Neural progenitor cell (in vitro differentiated cells): ENCODE data around the gene TC2N. TPM values are rescaled to one million over a fixed set of nuclear protein-coding genes. Genes with fewer than 3 reads are reported as not detected.

Experiments
- DNase-seq: peaks from one replicate; pipeline ENCODE4 v3.0.0-alpha.2; 2016; ENCODE audit warnings: low spot score
- H2AFZ ChIP-seq: fragments of 200-600 bp; sonication (generic); replicated peaks from 2 replicates; pipeline ENCODE4 v1.6.1; 2016; ENCODE audit warnings: antibody characterized with exemption
- H3F3A ChIP-seq: fragments of 200-600 bp; sonication (generic); 2 replicates; pipeline ENCODE4 v1.6.1; 2016; ENCODE audit warnings: antibody characterized with exemption, low read depth
- H3K27ac ChIP-seq: fragments of 200-600 bp; sonication (generic); 2 replicates; pipeline ENCODE4 v1.5.1; 2016; ENCODE audit warnings: mild to moderate bottlenecking
- H3K27me3 ChIP-seq: fragments of 200-600 bp; sonication (generic); 2 replicates; pipeline ENCODE4 v1.6.1; 2016; ENCODE audit warnings: mild to moderate bottlenecking, moderate library complexity
- H3K36me3 ChIP-seq: fragments of 200-600 bp; sonication (generic); 2 replicates; pipeline ENCODE4 v1.5.1; 2016
- H3K4me1 ChIP-seq: fragments of 200-600 bp; sonication (generic); 2 replicates; pipeline ENCODE4 v1.6.1; 2016; ENCODE audit warnings: mixed run types
- H3K4me2 ChIP-seq: fragments of 200-600 bp; sonication (generic); 2 replicates; pipeline ENCODE4 v1.6.1; 2016
- H3K4me3 ChIP-seq: fragments of 200-600 bp; sonication (generic); 2 replicates; pipeline ENCODE4 v1.5.1; 2016
- H3K79me2 ChIP-seq: fragments of 200-600 bp; sonication (generic); 2 replicates; pipeline ENCODE4 v1.6.1; 2016; ENCODE audit warnings: low read depth
- H3K9ac ChIP-seq: fragments of 200-600 bp; sonication (generic); 2 replicates; pipeline ENCODE4 v1.6.1; 2016
- H3K9me3 ChIP-seq: fragments of 200-600 bp; sonication (generic); 2 replicates; pipeline ENCODE4 v1.5.1; 2016; ENCODE audit warnings: low read depth
- H4K20me1 ChIP-seq: fragments of 200-600 bp; sonication (generic); 2 replicates; pipeline ENCODE4 v1.6.1; 2016; ENCODE audit warnings: low read depth
- H3K27ac Mint-ChIP-seq: 3 replicates; pipeline ENCODE4 v1.8.0; 2021; ENCODE audit warnings: mixed read lengths
- H3K27me3 Mint-ChIP-seq: 2 replicates; pipeline ENCODE4 v1.8.0; 2022; ENCODE audit warnings: low read depth, mild to moderate bottlenecking, inconsistent platforms, moderate library complexity, mixed read lengths; ENCODE audit not compliant: insufficient read depth
- H3K36me3 Mint-ChIP-seq: 3 replicates; pipeline ENCODE4 v1.8.0; 2021; ENCODE audit warnings: mixed read lengths
- H3K4me1 Mint-ChIP-seq: 3 replicates; pipeline ENCODE4 v1.8.0; 2021; ENCODE audit warnings: mixed read lengths
- H3K4me3 Mint-ChIP-seq: 3 replicates; pipeline ENCODE4 v1.8.0; 2021; ENCODE audit warnings: mild to moderate bottlenecking, moderate library complexity, mixed read lengths
- H3K9me3 Mint-ChIP-seq: 3 replicates; pipeline ENCODE4 v1.8.0; 2020; ENCODE audit warnings: mixed read lengths
- EZH2 ChIP-seq: fragments of 200-600 bp; sonication (generic); IDR thresholded peaks from 2 replicates; pipeline ENCODE4 v1.6.1; 2017; ENCODE audit warnings: antibody characterized with exemption, mild to moderate bottlenecking, moderate library complexity
- EZH2phosphoT487 ChIP-seq: fragments of 200-600 bp; sonication (generic); IDR thresholded peaks from 2 replicates; pipeline ENCODE4 v1.6.1; 2017; ENCODE audit warnings: antibody characterized with exemption
- total RNA-seq: library from RNA; depleted of rRNA; stranded (reverse); fragments of >200 nt; gene quantifications from 2 replicates; pipeline ENCODE4 v1.2.3, GENCODE V29; 2015; ENCODE audit warnings: low replicate concordance
- TF ChIP-seq, protein P1 (sequence below): fragments of 200-600 bp; sonication (generic); IDR thresholded peaks from 2 replicates; pipeline ENCODE4 v1.5.1; 2017; ENCODE audit warnings: antibody characterized with exemption, mild to moderate bottlenecking

Gene TC2N
- total RNA-seq, 1 donor from 2014 or later = 5.8 TPM

DNA sequence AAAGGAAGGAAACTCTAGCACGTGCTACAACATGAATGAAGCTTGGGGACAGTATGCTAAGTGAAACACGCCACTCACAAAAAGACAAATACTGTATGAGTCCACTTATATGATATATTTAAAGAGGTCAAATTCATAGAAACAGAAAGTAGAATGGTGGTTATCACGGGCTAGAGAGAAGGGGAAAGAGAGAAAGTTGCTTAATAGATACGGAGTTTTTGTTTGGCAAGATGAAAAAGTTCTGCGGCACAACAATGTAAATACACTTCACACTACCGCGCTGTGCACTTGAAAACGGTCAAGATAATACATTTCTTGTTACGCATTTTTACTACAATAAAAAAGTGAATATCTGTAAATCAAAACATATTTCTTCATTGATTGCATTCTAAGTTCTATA is 42.9 kb upstream of the TC2N start:
- Histone ChIP-seq H3K4me1 (no peaks in the 10 kb centered on the region), H3K9me3 (no peaks in the 10 kb centered on the region), H3F3A (no peaks in the 10 kb centered on the region), H3K27me3 (no peaks in the 10 kb centered on the region), H3K4me2 (no peak overlapping the region), H3K36me3 (no peaks in the 10 kb centered on the region), H2AFZ (no peak overlapping the region), H3K4me3 (no peak overlapping the region), H3K79me2 (no peaks in the 10 kb centered on the region), H4K20me1 (no peaks in the 10 kb centered on the region), H3K27ac (no peak overlapping the region), H3K9ac (no peak overlapping the region)
- Mint-ChIP-seq H3K4me1 (no peaks in the 10 kb centered on the region), H3K4me3 (no peak overlapping the region), H3K27me3 (peaks cover 4% of the 10 kb centered on the region), H3K27ac (no peak overlapping the region), H3K9me3 (no peaks in the 10 kb centered on the region), H3K36me3 (no peaks in the 10 kb centered on the region)
- DNase-seq = no peak
- TF ChIP-seq, protein P1, sequence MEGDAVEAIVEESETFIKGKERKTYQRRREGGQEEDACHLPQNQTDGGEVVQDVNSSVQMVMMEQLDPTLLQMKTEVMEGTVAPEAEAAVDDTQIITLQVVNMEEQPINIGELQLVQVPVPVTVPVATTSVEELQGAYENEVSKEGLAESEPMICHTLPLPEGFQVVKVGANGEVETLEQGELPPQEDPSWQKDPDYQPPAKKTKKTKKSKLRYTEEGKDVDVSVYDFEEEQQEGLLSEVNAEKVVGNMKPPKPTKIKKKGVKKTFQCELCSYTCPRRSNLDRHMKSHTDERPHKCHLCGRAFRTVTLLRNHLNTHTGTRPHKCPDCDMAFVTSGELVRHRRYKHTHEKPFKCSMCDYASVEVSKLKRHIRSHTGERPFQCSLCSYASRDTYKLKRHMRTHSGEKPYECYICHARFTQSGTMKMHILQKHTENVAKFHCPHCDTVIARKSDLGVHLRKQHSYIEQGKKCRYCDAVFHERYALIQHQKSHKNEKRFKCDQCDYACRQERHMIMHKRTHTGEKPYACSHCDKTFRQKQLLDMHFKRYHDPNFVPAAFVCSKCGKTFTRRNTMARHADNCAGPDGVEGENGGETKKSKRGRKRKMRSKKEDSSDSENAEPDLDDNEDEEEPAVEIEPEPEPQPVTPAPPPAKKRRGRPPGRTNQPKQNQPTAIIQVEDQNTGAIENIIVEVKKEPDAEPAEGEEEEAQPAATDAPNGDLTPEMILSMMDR = no peak
- TF ChIP-seq EZH2phosphoT487 (no peak), EZH2 (no peak)

DNA sequence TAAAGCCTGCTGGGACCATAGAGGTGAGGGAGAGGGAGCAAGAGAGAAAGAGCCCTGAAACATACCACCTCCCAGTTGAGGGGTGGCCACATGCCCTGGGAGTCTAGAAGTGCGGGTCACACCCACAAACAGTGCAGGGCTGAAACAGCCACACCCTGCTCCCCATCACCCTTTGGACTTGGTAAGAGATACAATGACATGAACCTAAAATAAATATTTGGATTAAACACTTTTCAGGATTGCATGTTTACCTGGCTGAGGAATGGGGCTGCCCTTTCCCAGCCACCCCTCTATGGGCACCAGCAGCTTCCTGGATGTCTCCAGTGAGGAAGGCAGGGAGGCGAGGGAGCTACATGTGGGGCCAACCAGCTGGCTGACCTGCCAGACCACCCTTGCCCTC is 39.0 kb upstream of the TC2N start:
- no peak overlapping the region for H2AFZ ChIP-seq
- no peaks in the 10 kb centered on the region for H3K27me3 ChIP-seq
- no peak overlapping the region for H3K4me3 ChIP-seq
- H3K27ac Mint-ChIP-seq = no peak overlapping the region
- no peaks in the 10 kb centered on the region for H3K36me3 Mint-ChIP-seq
- H3K4me3 Mint-ChIP-seq = no peak overlapping the region
- no peaks in the 10 kb centered on the region for H3F3A ChIP-seq
- H3K9me3 ChIP-seq = no peaks in the 10 kb centered on the region
- no peaks in the 10 kb centered on the region for H4K20me1 ChIP-seq
- no peak overlapping the region for H3K27ac ChIP-seq
- no peak overlapping the region for H3K9ac ChIP-seq
- H3K79me2 ChIP-seq = no peaks in the 10 kb centered on the region
- H3K9me3 Mint-ChIP-seq = no peaks in the 10 kb centered on the region
- no peak for DNase-seq
- no peaks in the 10 kb centered on the region for H3K4me1 Mint-ChIP-seq
- no peaks in the 10 kb centered on the region for H3K4me1 ChIP-seq
- TF ChIP-seq, protein P1 = no peak
- TF ChIP-seq EZH2phosphoT487 (no peak), EZH2 (no peak)
- no peak overlapping the region for H3K4me2 ChIP-seq
- H3K36me3 ChIP-seq = no peaks in the 10 kb centered on the region
- peaks cover 11% of the 10 kb centered on the region for H3K27me3 Mint-ChIP-seq

DNA sequence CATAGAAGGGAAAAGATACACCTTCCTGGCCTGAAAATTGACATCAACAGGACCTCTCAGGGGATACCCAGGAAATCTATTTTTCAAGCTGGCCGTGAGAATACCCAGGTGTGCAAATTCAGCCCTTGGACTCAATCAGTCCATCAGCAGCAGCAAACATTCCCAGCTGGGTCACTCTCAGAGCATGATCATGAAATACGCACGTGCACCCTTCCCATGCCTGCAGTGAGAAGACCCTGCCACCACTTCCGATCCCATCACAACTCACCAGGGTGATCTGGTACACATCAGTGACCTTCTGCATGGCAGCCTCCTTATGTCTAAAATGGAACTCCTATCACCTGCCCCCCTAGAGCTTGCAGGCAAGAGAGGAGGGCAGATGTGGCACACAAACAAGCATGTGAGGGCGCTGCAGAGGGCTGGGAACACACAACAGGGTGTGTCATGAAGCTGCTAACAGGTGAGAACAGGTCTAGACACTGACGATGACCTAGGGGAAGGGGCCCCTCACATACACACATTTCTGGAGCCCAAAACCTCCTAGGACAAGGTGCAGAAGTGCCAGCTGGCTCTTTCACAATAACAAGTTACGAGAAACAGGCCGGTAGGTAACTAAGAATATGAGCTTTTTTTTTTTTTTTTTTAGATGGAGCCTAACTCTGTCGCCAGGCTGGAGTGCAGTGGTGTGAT is 37.8 kb upstream of the TC2N start:
- TF ChIP-seq, protein P1 = no peak
- TF ChIP-seq EZH2phosphoT487 (no peak), EZH2 (no peak)
- Histone ChIP-seq H3K4me1 (no peaks in the 10 kb centered on the region), H3K9ac (no peak overlapping the region), H3K4me2 (no peak overlapping the region), H3F3A (no peaks in the 10 kb centered on the region), H2AFZ (no peak overlapping the region), H4K20me1 (no peaks in the 10 kb centered on the region), H3K36me3 (no peaks in the 10 kb centered on the region), H3K4me3 (no peak overlapping the region), H3K79me2 (no peaks in the 10 kb centered on the region), H3K9me3 (no peaks in the 10 kb centered on the region), H3K27me3 (no peaks in the 10 kb centered on the region), H3K27ac (no peak overlapping the region)
- H3K27me3 Mint-ChIP-seq = peaks cover 12% of the 10 kb centered on the region
- no peaks in the 10 kb centered on the region for H3K4me1 Mint-ChIP-seq
- DNase-seq = no peak
- no peak overlapping the region for H3K27ac Mint-ChIP-seq
- no peak overlapping the region for H3K4me3 Mint-ChIP-seq
- H3K9me3 Mint-ChIP-seq = no peaks in the 10 kb centered on the region
- H3K36me3 Mint-ChIP-seq = no peaks in the 10 kb centered on the region
